Omental fat pad (tissue), 4 donors: ENCODE data around the gene SLC29A4. TPM values are rescaled to one million over a fixed set of nuclear protein-coding genes. Genes with fewer than 3 reads are reported as not detected.

Experiments used
- total RNA-seq, 4 donors: library from RNA; depleted of rRNA; stranded (reverse); fragments of >200 nt; gene quantifications; one replicate each; pipeline ENCODE4 v1.1.0, GENCODE V29; 2016

SLC29A4 gene
- total RNA-seq, 4 donors from 2014 or later: 7.3 to 22.7 (median 13.3) TPM

Other genes starting within 250 kb of the SLC29A4 start
- gene RBAK, start 237.1 kb upstream of the SLC29A4 start, total RNA-seq: 10 to 100 TPM in 1 of 4 donors, 1 to 10 TPM in 3; 6.7 to 14.8 (median 8.5) TPM
- gene WIPI2, start 92.7 kb upstream of the SLC29A4 start, total RNA-seq: 10 to 100 TPM; 46.5 to 70.3 (median 63.7) TPM
- 10 to 100 TPM; 26.0 to 62.4 (median 29.4) TPM for gene TNRC18, start 140.9 kb downstream of the SLC29A4 start, total RNA-seq
- gene FBXL18, start 230.9 kb downstream of the SLC29A4 start, total RNA-seq: 1 to 10 TPM; 5.4 to 7.3 (median 6.0) TPM
- gene ACTB, start 247.7 kb downstream of the SLC29A4 start, total RNA-seq: 1,000 to 10,000 TPM; 1,920 to 3,510 (median 2,778) TPM